Measurements from ENCODE around the gene MSI2.

MSI2 gene

DNA sequence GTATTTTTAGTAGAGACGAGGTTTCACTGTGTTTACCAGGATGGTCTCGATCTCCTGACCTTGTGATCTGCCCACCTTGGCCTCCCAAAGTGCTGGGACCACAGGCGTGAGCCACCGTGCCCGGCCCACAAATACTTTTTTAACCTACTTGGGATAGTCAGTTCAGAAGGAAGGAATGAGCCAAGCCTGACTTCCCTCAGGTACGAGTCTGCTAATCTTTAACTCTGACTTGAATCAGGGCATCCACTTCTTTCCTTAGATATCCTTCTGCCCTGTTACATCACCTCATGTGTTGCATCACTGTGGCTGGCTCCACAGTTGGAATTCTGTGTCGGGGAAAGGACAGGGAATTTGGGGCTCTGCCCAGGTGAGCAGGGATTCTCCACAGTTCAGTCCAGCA lies 120.8 kb downstream of the MSI2 start:
- no peaks in the 10 kb centered on the region for H4K20me1 ChIP-seq (ENCODE audit: low read depth, low read length)
- H3K9me2 ChIP-seq (replicated peaks; ENCODE audit: insufficient read depth, low read length), result no peaks in the 10 kb centered on the region
- H3K36me3 ChIP-seq (ENCODE audit: low read length), result peaks cover 3% of the 10 kb centered on the region
- peaks cover 39% of the 10 kb centered on the region for H3K79me2 ChIP-seq (ENCODE audit: insufficient read depth, low read length)
- H3K27me3 ChIP-seq (ENCODE audit: low read length), result no peaks in the 10 kb centered on the region
- H3K27ac ChIP-seq (ENCODE audit: low read depth, low read length), result no peak overlapping the region
- no peaks in the 10 kb centered on the region for H3F3A ChIP-seq (ENCODE audit: insufficient read depth)
- H3K4me2 ChIP-seq (ENCODE audit: low read depth, low read length, poor library complexity, severe bottlenecking), result no peak overlapping the region
- TF ChIP-seq EZH2phosphoT487 (conservative IDR thresholded peaks at IDR 0.05; ENCODE audit: low read length) (no peak), CTCF (IDR thresholded peaks at IDR 0.05; ENCODE audit: insufficient read depth, low read length, poor library complexity, severe bottlenecking) (no peak)
- H3K9me3 ChIP-seq (ENCODE audit: insufficient read depth, low read length), result peaks cover 6% of the 10 kb centered on the region
- no peak overlapping the region for H3K4me3 ChIP-seq (ENCODE audit: insufficient read depth, low read length, poor library complexity, severe bottlenecking)
- H2AFZ ChIP-seq (ENCODE audit: low read depth, low read length, severe bottlenecking), result no peak overlapping the region
- no peak overlapping the region for H3K9ac ChIP-seq (ENCODE audit: low read length)

DNA sequence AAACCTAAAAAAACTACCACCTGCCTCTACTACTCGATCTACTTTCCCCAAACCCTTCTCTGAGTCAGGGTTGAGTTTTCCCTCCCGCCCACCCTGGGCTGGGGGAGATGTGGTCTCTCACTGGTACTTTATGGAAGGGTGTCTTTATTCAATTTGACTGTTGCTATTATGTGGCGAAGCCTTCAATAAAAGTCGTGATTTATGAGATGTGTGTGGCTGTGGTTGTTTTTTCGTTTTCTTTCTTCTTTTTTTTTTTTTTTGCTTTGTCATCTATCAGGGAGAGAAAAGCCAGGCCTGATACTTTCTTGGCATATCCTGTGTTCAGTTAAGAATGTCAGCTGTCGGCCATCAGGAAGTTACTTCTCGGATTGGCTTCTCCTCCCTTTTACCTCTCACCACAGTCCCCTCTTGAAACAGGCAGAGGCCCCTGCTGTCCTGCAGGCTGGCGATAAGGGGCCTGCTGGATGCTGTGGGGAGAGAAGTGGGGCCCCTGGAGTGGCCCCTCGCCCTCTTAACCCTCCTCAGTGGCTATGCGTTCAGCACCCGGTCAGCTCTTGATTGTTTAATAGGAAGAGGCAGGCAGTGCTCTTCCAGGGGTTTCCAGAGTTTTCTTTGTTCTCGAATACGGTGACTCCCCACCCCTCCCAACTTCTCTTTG lies 123.0 kb downstream of the MSI2 start:
- H3F3A ChIP-seq (ENCODE audit: insufficient read depth), result no peaks in the 10 kb centered on the region
- no peak overlapping the region for H3K27ac ChIP-seq (ENCODE audit: low read depth, low read length)
- no peak overlapping the region for H2AFZ ChIP-seq (ENCODE audit: low read depth, low read length, severe bottlenecking)
- H3K9ac ChIP-seq (ENCODE audit: low read length), result no peak overlapping the region
- H3K36me3 ChIP-seq (ENCODE audit: low read length), result no peaks in the 10 kb centered on the region
- H3K27me3 ChIP-seq (ENCODE audit: low read length), result no peaks in the 10 kb centered on the region
- H3K4me2 ChIP-seq (ENCODE audit: low read depth, low read length, poor library complexity, severe bottlenecking), result no peak overlapping the region
- H4K20me1 ChIP-seq (ENCODE audit: low read depth, low read length), result no peaks in the 10 kb centered on the region
- TF ChIP-seq EZH2phosphoT487 (conservative IDR thresholded peaks at IDR 0.05; ENCODE audit: low read length) (no peak), CTCF (IDR thresholded peaks at IDR 0.05; ENCODE audit: insufficient read depth, low read length, poor library complexity, severe bottlenecking) (no peak)
- no peak overlapping the region for H3K4me3 ChIP-seq (ENCODE audit: insufficient read depth, low read length, poor library complexity, severe bottlenecking)
- H3K9me2 ChIP-seq (replicated peaks; ENCODE audit: insufficient read depth, low read length), result no peaks in the 10 kb centered on the region
- no peaks in the 10 kb centered on the region for H3K9me3 ChIP-seq (ENCODE audit: insufficient read depth, low read length)
- H3K79me2 ChIP-seq (ENCODE audit: insufficient read depth, low read length), result peaks cover 40% of the 10 kb centered on the region

- Histone ChIP-seq H3K9me3 (ENCODE audit: insufficient read depth, low read length) (no peaks in the 10 kb centered on the region), H3K9ac (ENCODE audit: low read length) (no peak overlapping the region), H2AFZ (ENCODE audit: low read depth, low read length, severe bottlenecking) (no peak overlapping the region), H3K27ac (ENCODE audit: low read depth, low read length) (no peak overlapping the region), H3K4me2 (ENCODE audit: low read depth, low read length, poor library complexity, severe bottlenecking) (no peak overlapping the region), H3K27me3 (ENCODE audit: low read length) (no peaks in the 10 kb centered on the region), H3K4me3 (ENCODE audit: insufficient read depth, low read length, poor library complexity, severe bottlenecking) (no peak overlapping the region), H3K36me3 (ENCODE audit: low read length) (no peaks in the 10 kb centered on the region), H3F3A (ENCODE audit: insufficient read depth) (no peaks in the 10 kb centered on the region), H4K20me1 (ENCODE audit: low read depth, low read length) (no peaks in the 10 kb centered on the region), H3K9me2 (replicated peaks; ENCODE audit: insufficient read depth, low read length) (no peaks in the 10 kb centered on the region), H3K79me2 (ENCODE audit: insufficient read depth, low read length) (peaks cover 40% of the 10 kb centered on the region)
- TF ChIP-seq EZH2phosphoT487 (conservative IDR thresholded peaks at IDR 0.05; ENCODE audit: low read length), result no peak
- no peak for TF ChIP-seq CTCF (IDR thresholded peaks at IDR 0.05; ENCODE audit: insufficient read depth, low read length, poor library complexity, severe bottlenecking)
These were observed 123.6 kb downstream of the MSI2 start for GRCh38 chr17:57379895-57380434.

All from SU-DHL-6 (cell line).